ENCODE data around the gene NARF.

Gene NARF

DNA sequence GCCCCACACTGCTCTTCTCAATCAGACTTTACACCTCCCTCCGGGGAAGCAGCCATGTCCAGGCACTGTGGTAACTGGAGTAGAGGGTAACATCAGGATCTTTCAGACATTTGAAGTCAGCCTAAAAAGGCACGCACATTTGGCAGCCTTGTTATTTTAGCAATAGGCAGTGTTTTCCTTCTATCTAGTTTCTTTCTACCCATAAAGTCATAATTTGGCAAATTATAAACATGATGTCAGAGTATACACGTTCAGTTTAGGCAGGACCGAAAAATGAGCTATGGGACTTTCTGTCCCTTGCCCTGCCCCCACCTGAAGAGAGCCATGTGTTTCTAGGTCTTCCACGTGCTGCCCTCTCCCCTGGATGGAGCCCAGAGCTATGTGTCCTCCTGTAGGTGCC, 21.1 kb downstream of the NARF start:
- no peak for DNase-seq

DNA sequence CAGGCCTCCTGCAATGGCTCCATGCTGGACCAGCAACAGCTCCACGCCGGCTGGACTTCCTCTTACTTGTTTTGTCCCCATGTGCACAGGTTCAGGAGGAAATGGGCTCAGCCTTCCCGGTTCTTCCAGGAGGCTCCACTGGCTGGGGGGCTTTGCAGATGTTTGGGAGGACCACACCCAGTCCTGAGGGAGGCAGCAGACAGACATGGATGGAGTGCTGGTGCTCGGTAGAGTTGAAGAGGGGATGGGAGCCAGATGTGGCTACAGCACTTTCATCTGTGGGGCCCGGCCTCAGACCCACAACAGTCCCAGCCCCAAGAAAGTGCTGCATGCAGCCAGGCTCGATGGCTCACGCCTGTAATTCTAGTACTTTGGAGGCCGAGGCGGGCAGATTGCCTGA, 21.8 kb downstream of the NARF start:
- DNase-seq: no peak

DNA sequence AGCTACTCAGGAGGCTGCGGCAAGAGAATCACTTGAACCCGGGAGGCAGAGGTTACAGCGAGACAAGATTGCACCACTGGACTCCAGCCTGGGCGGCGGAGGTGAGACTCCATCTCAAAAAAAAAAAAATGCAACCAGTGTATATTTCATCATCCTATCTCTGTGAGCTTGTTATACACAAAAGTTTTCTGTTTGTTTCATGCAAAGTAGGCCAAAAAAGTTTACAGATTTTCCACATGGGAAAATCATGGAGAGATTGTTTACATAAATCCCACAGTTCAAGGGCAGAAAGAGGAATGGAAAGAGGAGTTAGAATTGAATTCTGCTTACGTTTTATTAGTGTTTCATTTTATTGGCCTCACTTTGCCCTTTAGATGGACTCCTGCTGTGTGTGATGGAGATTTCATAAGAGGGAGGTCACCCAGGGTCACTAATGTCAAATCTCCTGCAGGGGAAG, 24.7 kb downstream of the NARF start:
- DNase-seq: no peak

DNA sequence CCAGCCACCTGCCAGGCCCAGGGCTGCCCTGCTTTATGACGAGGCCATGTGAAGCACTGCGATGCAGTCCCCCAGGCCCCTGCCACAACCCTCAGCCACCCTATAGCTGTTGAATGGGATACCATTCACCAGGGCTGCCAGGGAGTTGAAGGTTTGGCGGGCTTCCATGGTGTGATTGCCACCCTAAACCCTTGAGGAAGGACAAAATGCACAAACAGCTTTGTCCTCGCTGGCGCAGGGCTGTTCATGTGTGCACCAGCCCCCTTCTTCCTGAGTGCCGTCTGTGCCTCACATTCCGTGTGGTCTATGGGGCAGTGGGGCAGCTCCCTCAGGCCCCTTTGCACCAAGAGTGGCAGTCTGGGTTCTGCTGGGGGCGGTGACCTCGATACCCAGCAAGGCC, 25.3 kb downstream of the NARF start:
- no peak for DNase-seq

DNA sequence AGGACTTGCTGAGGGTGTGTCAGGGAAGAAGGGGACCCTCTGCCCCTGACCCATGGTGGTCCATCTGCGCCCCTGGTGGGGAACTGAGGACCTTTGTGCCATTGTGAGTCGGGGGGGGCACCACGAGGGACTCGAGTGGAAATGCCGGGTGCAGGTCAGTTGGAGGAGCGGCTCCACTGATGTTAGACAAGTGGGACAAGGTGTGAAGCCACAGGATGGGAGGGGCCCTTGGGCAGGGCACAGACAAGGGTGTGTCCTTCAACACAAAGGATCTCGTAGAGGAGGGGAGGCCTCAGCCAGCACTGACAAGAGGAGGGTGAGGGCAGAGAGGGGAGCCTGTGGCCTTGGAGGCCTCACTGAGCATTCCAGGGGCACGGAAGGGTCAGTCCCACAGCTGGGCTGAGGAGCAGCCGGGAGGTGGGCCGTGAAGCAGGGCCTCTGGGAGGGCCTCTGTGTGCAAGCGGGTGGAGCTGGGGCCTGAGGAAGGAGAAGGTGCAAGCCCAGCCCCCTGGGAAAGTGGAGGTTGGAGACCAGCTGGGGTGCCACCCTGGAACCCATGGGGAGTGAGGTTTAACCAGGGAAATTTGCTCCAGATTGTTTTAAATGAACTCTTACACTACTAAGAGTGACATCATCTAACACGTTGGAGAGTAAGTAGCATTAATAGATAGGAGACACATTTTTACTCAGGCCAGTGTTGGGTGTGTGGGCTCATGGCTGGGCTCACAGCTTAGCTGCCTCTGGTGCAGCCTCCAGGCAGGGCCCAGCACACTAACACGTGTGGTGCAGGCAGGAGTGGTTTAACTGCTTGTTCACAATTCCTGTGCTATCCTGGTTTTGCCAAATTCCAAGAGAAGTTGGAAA, 27.9 kb downstream of the NARF start:
- DNase-seq: no peak

DNA sequence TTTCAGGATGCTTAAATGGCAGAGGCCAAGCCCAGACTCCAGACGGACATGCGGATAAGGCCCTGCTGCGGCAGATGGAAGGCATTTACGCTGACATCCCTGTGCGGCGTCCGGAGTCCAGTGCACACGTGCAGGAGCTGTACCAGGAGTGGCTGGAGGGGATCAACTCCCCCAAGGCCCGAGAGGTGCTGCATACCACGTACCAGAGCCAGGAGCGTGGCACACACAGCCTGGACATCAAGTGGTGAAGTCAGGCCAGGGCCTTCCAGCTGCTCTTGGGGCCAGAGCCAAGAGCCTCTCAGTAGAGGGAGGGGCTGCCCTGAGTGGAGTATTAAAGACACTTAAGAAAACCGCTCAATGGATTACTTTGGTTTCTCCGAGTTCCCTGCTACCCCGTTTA, 29.4 kb downstream of the NARF start:
- no peak for DNase-seq

DNA sequence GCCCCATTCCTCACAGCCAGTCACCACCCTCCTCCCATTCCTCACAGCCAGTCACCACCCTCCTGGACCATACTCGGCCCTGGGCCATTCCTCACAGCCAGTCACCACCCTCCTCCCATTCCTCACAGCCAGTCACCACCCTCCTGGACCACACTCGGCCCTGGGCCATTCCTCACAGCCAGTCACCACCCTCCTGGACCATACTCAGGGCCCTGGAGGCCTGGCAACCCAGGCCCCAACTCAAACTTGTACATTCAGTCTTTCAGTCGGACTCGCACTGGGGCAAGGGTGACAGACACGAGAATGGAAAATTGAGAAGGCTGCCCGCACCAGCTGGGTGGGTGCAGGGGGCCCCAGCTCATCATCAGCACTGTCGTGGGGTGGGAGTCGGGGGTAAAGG, 30.6 kb downstream of the NARF start:
- no peak for DNase-seq

DNA sequence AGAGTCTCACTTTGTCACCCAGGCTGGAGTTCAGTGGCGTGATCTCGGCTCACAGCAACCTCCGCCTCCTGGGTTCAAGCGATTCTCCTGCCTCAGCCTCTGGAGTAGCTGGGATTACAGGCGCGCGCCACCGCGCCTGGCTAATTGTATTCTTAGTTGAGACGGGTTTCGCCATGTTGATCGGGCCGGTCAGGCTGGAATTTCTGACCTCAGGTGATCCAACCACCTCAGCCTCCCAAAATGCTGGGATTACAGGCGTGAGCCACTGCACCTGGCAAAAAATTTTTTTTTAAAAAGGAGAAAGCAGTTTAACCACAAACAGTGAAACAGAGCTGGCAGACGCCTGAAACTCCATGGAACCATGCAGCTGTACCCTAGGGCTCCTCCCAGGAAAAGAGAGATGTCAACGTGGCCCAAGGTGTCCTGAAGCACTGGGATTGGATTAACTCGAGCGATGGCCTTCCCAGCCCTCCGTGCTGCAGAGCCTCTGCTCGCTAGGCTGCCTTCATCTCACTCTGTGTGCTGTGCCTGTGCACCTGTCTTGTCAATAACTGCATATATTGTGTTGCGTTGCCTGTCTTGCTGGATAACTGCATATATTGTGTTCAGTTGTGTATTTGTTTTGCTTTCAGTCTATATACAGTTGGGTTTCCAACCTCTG, 31.4 kb downstream of the NARF start:
- no peak for DNase-seq

DNA sequence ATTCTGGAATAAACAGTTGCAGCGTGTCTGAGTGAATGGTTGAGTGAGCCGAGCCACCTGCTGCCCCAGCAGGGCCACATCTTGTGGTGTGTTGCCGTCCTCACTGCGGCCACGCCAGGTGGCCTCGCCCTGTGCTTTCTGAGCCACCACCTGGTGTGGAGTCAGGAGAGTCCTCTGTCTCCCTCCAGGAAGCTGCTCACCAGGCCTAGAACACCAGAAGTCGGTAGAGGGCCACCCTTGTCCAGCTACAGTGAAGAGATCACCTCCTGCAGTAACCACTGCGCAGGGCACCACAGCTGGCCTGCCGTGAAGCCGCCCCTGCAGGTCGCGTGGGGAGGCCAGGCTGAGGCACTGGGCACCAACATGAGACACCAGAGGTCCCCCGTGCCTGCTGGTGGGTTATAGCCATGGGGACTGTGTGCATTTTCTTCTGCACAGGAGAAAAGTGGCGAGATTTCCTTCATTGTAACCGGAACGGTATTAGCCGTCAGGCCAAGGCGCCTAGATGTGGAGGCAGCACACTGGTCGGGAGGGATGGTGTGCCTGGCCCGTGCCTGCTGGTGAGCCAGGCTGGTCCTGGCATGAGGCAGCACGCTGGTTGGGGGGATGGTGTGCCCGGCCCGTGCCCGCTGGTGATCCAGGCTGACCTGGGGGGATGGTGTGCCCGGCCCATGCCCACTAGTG, 32.1 kb downstream of the NARF start:
- no peak for DNase-seq

DNA sequence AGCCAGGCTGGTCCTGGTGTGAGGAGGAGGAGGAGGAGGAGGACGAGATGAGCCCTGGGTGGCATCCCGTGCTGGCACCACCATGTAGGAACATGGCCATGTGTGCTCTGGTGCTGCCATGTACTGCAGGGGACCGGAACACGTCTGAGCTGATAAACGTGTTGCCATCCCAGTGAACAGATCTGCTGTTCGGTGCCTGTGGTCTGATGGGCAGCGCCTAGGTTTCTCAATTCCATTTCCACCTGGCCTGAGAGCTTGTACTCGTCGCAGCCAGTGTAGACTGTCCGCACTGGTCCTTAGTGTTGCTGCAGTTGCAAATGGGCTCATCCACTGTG, 32.6 kb downstream of the NARF start:
- no peak for DNase-seq

DNA sequence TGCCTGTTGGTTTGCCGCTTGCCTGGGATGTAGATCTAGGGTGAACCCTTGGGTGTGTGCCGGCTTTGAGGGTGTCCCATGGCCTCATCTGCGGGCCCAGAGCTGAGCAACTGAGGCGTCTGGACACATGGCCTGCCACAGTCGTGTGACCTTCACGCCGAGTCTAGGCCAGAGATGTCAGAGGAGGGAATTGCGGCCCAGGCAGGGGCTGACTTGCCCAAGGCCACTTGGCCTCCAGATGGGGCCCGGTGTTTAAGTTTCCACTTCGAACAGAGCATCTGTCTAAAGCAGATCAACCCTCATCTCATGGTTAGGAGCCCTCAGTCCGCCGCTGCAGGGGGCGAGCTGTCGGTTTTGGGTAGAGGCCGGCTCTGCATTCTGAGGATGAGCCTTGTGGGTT, 33.0 kb downstream of the NARF start:
- DNase-seq: no peak

DNA sequence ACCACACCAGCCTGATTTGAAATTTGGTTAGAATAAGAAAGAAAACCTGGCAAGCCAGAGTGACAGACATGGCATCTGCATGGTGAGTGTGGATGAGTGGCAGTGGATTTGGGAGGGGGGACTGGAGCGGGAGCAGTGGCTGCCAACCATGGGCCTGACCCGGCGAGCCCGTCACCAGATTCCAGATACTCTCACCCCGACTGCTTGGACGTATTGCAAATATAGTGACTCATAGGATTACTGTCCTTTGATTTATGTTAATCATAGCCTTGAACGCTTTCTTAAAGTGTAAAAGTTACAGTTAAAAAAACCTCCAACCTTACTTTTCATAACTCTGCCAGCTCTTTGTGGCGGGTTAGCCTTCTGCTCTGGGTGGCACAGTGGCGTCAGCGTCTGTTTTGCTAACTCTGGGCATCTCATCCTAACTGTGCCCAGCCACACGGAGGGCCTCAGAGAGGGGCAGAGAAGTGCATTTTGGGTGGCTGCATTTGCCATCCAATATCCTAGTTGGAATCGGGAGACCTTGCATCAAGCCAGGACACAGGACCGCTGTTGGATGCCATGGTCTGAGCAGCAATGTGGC, 34.2 kb downstream of the NARF start:
- DNase-seq: no peak

DNA sequence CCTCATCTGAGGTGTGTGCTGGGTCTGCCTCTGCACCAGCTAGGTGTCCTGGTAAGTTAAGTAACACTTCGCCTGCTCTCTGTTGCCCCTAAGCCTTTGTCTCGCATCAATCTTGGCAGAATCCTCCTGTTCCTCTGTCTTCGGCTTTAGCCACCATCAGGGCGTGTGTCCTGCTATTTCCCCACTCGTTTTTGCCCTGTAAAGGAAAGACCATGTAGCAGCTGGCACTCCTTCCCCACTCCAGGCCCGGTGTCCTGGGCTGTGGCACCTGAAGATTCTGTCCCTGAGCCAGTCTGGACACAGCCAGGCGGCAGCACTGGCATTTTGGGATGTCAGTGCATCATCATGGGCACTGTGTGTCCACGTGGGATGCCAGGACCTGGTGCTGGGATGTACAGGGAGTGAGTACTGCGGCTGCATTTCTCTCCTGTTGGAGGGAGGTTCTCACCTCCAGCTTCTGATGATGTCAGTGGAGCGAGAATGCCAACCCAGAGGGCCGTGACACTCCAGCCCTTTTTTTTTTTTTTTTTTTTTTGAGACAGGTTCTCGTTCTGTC, 34.8 kb downstream of the NARF start:
- DNase-seq: no peak

DNA sequence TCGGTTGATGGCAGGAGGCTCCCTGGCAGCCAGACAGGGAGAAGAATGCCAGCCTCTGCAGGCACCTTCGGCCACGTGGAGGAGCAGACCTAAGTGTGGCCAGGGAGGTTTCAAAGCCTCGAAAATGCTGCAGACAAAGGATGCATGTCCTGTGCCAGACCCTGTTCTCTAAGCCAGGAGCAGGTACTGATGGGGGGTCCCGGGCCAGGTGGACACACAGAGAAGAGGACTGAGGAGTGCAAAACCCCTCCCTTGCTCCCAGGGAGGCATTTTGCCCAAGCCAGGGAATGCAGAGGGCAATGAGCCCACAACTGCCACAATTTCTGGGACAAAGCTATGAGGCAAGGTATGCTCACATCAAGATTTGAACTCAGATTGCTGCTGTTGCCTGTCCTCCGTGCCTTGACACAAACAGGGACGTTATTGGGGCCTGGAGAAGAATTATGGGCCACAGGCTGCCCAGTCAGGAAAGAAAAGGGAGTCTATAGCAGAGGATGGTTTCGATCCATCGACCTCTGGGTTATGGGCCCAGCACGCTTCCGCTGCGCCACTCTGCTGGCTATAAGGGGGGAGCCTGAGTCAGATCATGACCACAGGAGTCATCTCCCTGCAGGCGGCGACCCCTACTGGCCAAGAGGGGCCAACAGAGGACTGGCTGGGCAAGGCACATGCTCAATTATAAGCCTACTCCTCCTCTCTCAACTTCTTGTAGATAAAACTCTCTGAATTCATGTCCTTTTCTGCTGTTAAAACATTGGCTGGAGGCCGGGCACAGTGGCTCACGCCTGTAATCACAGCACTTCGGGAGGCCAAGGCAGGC, 35.9 kb downstream of the NARF start:
- DNase-seq: peak; percentile 69 to 87

DNA sequence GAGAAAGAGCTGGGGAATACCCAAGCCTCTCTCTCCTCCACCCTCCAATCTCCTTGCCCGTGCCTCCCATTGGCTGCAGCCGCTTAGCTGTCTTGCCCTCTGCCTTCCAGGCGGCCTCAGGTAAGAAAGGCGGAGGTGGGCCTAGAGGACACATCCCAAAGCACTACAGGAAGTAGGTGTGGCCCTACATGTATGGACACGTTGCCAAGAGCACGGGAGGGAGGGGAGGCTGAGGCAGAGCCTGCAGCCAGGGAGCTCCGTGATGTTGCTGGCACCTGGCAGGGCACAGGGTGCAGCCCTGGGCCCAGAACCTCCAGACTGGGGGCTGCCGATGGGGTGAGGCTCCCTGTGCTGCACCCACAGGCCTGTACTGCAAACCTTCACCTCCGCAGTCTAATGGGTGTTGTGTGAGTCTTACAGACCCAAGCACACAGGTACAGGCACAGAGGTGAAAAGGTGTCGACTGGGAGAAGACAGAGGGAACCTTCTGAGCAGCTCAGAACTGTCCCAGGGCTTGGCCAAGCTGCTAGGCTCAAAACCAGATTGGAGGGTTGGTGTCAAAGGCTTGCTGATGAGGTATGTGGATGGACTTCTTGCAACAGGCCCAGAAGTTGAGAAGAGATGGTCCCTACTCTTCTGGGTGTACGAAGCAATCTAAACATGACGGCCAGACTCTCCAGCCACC, 37.4 kb downstream of the NARF start:
- DNase-seq: no peak

DNA sequence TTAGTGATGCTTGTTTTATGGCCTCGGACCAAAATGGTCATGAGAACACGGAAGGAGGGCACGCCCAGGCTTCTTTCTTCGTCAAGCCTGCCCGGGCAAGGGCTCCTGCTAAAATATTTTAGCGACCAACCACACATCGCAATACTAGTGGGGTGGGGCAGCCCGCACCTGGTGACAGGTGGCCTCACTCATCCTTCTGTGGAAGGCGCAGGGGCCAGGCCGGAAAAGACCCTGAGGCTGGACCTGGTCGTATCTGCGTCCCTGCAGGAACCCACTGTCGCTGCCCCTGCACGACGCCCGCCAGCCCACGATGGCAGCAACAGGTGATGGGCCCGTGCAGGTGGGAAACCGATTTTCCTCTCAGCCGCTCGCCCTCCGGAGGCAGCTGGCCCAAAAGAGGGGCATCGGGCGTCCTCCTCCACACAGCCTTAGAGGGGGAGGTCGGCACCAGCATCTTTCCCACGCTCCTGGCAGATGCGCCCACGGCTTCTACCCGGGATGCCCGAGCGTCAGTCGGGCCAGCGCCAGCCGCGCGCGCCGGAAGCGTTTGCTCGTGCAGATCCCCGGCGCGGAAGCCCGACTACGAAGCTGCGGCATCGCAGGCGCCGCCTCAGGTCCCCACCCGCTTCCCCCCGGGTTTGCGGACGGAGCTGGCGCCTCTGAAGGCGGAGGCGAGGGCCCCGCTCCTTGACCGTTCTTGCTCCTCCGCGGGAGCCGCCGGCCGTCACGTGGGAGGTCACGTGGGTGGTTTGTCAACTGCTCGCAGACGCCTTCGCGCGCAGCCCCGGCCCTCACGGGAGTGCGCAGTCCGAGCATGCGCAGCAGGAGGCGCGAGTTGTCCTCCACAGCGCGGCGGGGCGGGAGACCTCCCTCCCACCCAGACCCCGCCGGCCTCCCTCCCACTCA, 38.2 kb downstream of the NARF start:
- peak; percentile 58 to 82 for DNase-seq

DNA sequence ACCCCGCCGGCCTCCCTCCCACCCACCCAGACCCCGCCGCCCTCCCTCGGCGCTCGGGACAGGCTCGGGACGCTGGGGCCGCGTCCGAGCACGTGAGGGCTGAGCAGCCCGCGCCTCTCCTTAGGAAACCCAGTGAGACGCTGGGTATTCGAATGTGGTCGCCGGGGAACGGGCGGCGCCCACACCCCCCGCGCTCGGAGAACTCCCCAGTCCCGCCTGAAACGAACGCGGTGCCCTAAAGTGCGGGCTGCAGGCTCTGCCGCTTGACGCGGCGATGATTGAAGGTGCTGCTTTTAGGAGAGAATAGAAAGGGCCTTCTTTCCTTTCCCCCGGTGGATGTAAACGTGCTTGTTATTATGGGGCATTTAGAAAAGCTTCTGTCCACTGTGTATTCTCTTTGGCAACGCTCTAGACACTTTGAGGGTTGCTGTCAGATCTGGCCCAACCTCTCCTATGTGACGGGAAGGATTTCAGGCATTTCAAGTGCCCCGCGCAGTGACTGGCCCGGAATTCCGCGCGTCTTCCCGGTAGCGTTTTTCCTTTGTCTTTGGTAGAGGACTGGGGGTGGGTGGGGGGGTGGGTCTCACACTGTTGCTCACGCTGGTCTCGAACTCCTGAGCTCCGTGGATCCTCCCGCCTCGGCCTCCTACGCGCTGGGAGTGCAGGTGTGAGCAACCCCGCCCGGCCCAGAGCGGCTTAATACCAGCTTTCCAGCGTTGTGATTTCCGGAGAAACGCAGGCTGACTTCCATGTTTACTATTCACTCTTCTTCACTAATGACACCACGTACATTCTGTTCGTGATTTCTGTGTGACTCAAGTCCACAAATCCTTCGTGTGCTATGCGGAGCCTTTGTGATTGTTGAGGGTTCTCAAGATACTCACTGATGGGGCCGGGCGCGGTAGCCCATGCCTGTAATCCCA, 39.2 kb downstream of the NARF start:
- peak in 1 of 2 donors; percentile 42 for DNase-seq

DNA sequence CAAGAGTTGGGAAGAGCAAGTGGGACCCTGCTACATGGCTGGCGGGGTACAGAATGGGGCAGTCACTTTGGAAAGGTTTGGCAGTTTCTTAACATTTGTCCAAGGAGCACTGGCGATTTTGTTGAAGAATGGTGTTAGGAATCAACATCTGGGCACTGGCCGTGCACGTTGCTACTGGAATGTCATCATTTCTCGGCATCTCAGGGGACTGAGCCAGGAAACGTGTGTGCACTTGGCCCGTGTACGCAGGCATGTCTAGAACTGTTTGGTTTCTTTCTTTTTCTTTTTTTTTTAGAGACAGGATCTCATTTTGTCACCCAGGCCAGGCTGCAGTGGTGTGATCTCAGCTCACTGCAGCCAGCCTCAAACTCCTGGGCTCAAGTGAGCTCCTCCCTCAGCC, 43.7 kb downstream of the NARF start:
- no peak for DNase-seq

DNA sequence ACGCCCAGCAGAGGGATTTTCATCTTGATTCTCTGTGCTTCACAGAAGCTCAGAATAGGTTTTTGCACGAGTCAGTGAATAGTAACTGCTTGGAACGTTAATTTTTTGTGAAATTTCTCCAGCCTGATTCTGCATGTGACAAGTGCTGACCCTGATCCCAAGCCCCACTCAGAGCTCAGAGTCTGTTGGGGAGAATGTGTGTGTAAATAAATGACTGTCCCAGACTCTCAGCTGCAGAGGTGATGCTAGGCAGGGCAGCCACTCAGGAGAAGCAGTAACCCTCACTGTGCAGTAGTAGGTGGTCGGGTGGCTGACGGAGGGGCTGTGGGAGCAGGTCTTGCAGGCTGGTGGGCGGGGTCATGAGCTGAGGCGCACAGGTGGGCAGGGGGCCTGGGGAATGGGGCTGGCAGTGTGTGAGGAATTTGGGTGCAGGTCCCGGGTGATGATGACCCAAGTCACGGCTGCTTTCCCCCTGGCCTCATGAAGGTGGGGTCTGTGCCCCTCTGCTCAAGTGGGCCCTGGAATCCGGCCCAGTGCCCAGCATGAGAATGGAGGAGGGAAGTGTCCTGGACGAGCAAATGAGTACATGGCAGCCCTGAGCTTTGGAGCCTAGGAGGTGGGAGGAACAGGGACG, 44.7 kb downstream of the NARF start:
- DNase-seq: no peak
